Esophagus (tissue), 2 donors: ENCODE results near the gene CTBP1. TPM values are rescaled to one million over a fixed set of nuclear protein-coding genes. Genes with fewer than 3 reads are reported as not detected.

ENCODE experiments used
- H3K27ac ChIP-seq, 2 donors: one replicate each; pipeline ENCODE4 v1.5.1; 2013; ENCODE audit warnings: low read depth in 2 of 2, mild to moderate bottlenecking in 2 of 2, inconsistent platforms in 1 of 2, low read length in 1 of 2, moderate library complexity in 1 of 2
- H3K27me3 ChIP-seq, 2 donors: one replicate each; pipeline ENCODE4 v1.6.1; 2013; ENCODE audit warnings: low read length in 2 of 2, control low read depth in 1 of 2, mild to moderate bottlenecking in 1 of 2; ENCODE audit not compliant: insufficient read depth in 2 of 2, control insufficient read depth in 1 of 2
- H3K36me3 ChIP-seq, 2 donors: one replicate each; pipeline ENCODE4 v1.6.1; 2013; ENCODE audit warnings: low read length in 1 of 2; ENCODE audit not compliant: control insufficient read depth in 2 of 2, insufficient read depth in 2 of 2
- H3K4me1 ChIP-seq, 2 donors: one replicate each; pipeline ENCODE4 v1.6.1; 2013; ENCODE audit warnings: low read length in 1 of 2; ENCODE audit not compliant: control insufficient read depth in 2 of 2, insufficient read depth in 2 of 2
- H3K4me3 ChIP-seq, 2 donors: one replicate each; pipeline ENCODE4 v1.5.1; 2013; ENCODE audit warnings: low read length in 2 of 2, mild to moderate bottlenecking in 2 of 2, low read depth in 1 of 2, moderate library complexity in 1 of 2
- H3K9me3 ChIP-seq, 2 donors: one replicate each; pipeline ENCODE4 v1.6.1; 2013; ENCODE audit warnings: mild to moderate bottlenecking in 2 of 2, low read depth in 1 of 2, low read length in 1 of 2, moderate library complexity in 1 of 2; ENCODE audit not compliant: control insufficient read depth in 2 of 2, insufficient read depth in 1 of 2
- WGBS, 2 donors: extraction: QIAGEN DNeasy Blood & Tissue Kit; methylation state at CpG; one replicate each; pipeline ENCODE4 v1.1.7; 2013; 5-methylcytosine and 5-hydroxymethylcytosine counted together
- polyA plus RNA-seq, 2 donors: library from polyadenylated mRNA; stranded (reverse); fragments of 200-250 nt; gene quantifications; one replicate each; pipeline ENCODE4 v1.2.3, GENCODE V29; 2013
- donor health status: healthy with polysubstance abuse.
- donor health status: Bipolar disorder and iron deficiency.

The CTBP1 gene
- polyA plus RNA-seq, 2 donors, result 71.7 to 87.2 TPM

DNA sequence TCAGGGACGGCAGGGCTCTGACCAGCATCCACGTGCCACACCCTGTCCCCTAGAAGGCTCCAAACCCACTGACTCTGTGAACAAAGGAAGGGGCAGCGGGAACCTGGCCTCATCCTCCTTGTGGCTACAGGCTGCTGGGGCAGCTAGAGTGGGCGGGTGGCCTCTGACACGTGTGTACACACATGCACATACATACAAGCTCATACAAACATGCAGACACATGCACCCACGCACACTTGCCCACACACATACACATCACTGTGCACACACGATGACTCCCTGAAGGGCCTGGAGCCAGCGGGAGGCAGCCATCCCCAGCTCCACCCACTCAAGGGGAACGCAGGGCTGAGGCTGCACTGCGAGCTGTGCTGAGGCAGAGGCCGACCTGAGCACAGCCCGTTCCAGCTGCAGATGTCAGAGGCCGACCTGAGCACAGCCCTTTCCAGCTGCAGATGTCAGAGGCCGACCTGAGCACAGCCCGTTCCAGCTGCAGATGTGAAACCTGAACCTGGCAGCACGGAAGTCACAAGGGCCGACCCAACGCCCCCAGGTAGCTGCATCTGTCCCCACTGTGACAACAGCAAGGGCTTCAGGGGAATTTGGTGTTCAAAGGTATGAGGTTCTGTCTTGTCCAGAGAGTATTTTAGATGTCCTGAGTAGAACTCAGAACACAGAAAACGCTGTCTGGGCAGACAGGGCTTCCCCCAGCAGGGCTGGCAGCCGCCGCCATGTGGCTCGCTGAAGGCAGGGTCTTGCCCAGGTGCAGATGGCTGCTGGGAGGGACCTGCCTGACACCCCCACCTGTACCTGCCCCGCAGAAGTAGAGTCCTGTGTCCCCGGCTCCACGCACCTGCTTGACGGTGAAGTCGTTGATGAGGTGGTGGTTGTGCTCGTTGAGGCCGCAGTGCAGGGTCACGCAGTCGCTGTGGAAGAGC lies 33.5 kb downstream of the CTBP1 start:
- peaks cover 3 to 59% of the 10 kb centered on the region in 2 donors for H3K36me3 ChIP-seq
- H3K4me1 ChIP-seq, result peaks cover 7 to 32% of the 10 kb centered on the region in 2 donors
- peak overlapping the region; percentile 42 to 46 for H3K27ac ChIP-seq
- no peak overlapping the region for H3K4me3 ChIP-seq
- H3K27me3 ChIP-seq, result no peaks in the 10 kb centered on the region
- WGBS, 2 donors, result 62 to 70% methylated on average over 31 of the region's 31 CpGs
- no peaks in the 10 kb centered on the region for H3K9me3 ChIP-seq

GRCh38 chr4:1214101-1215095 lies 34.5 kb downstream of the CTBP1 start:
- no peaks in the 10 kb centered on the region for H3K9me3 ChIP-seq
- H3K27ac ChIP-seq, result peak overlapping the region; percentile 4 to 42
- no peaks in the 10 kb centered on the region for H3K27me3 ChIP-seq
- H3K4me3 ChIP-seq, result no peak overlapping the region
- H3K4me1 ChIP-seq, result peaks cover 9 to 38% of the 10 kb centered on the region in 2 donors
- peaks cover 3 to 60% of the 10 kb centered on the region in 2 donors for H3K36me3 ChIP-seq
- 73 to 83% methylated on average over 40 to 48 of the region's 48 CpGs for WGBS, 2 donors

- no peaks in the 10 kb centered on the region for H3K9me3 ChIP-seq
- H3K27ac ChIP-seq, result no peak overlapping the region
- WGBS, 2 donors, result 92 to 93% methylated on average over 20 of the region's 20 CpGs
- H3K36me3 ChIP-seq, result peaks cover 3 to 62% of the 10 kb centered on the region in 2 donors
- H3K27me3 ChIP-seq, result no peaks in the 10 kb centered on the region
- peaks cover 10 to 45% of the 10 kb centered on the region in 2 donors for H3K4me1 ChIP-seq
- no peak overlapping the region for H3K4me3 ChIP-seq
Observed at GRCh38 chr4:1213336-1213995, 35.5 kb downstream of the CTBP1 start.

- H3K9me3 ChIP-seq, result no peaks in the 10 kb centered on the region
- H3K4me1 ChIP-seq, result peaks cover 12 to 47% of the 10 kb centered on the region in 2 donors
- no peaks in the 10 kb centered on the region for H3K27me3 ChIP-seq
- H3K27ac ChIP-seq, result peak overlapping the region in 1 of 2 donors; percentile 66
- H3K4me3 ChIP-seq, result no peak overlapping the region
- 79 to 87% methylated on average over 20 of the region's 20 CpGs for WGBS, 2 donors
- peaks cover 3 to 62% of the 10 kb centered on the region in 2 donors for H3K36me3 ChIP-seq
Observed at GRCh38 chr4:1212546-1213335, 36.2 kb downstream of the CTBP1 start.

GRCh38 chr4:1211891-1212545 lies 36.9 kb downstream of the CTBP1 start:
- H3K27ac ChIP-seq, result peak overlapping the region; percentile 66 to 72
- WGBS, 2 donors, result 43 to 54% methylated on average over 34 of the region's 34 CpGs
- peaks cover 12 to 44% of the 10 kb centered on the region in 2 donors for H3K4me1 ChIP-seq
- no peaks in the 10 kb centered on the region for H3K27me3 ChIP-seq
- H3K4me3 ChIP-seq, result no peak overlapping the region
- peaks cover 3 to 57% of the 10 kb centered on the region in 2 donors for H3K36me3 ChIP-seq
- H3K9me3 ChIP-seq, result no peaks in the 10 kb centered on the region

GRCh38 chr4:1211371-1211770 lies 37.6 kb downstream of the CTBP1 start:
- Histone ChIP-seq H3K27me3 (no peaks in the 10 kb centered on the region), H3K4me1 (peaks cover 12 to 40% of the 10 kb centered on the region in 2 donors), H3K9me3 (no peaks in the 10 kb centered on the region), H3K27ac (no peak overlapping the region), H3K36me3 (peaks cover 3 to 51% of the 10 kb centered on the region in 2 donors), H3K4me3 (no peak overlapping the region)
- 55 to 76% methylated on average over 13 of the region's 13 CpGs for WGBS, 2 donors

GRCh38 chr4:1210971-1211370 lies 38.0 kb downstream of the CTBP1 start:
- Histone ChIP-seq H3K4me3 (no peak overlapping the region), H3K4me1 (peaks cover 14 to 36% of the 10 kb centered on the region in 2 donors), H3K27ac (no peak overlapping the region), H3K27me3 (no peaks in the 10 kb centered on the region), H3K36me3 (peaks cover 3 to 47% of the 10 kb centered on the region in 2 donors), H3K9me3 (no peaks in the 10 kb centered on the region)
- 65 to 72% methylated on average over 9 to 10 of the region's 10 CpGs for WGBS, 2 donors

- H3K27ac ChIP-seq, result no peak overlapping the region
- 83% methylated on average over 22 of the region's 22 CpGs for WGBS, 2 donors
- no peaks in the 10 kb centered on the region for H3K27me3 ChIP-seq
- peaks cover 3 to 40% of the 10 kb centered on the region in 2 donors for H3K36me3 ChIP-seq
- no peak overlapping the region for H3K4me3 ChIP-seq
- H3K4me1 ChIP-seq, result peaks cover 16 to 35% of the 10 kb centered on the region in 2 donors
- H3K9me3 ChIP-seq, result no peaks in the 10 kb centered on the region
Observed at GRCh38 chr4:1210241-1210841, 38.6 kb downstream of the CTBP1 start.
